Body of pancreas (tissue), 4 donors: ENCODE data around the gene CELSR1.

Experiments
- CTCF ChIP-seq, 7 experiments: fragments of 450-650 bp in 4 of 7; fragments of 200-600 bp in 3 of 7; sonication (generic) in 3 of 7; IDR thresholded peaks; one replicate each; pipeline ENCODE4 v1.5.1; 2016 to 2019; ENCODE audit warnings: antibody characterized with exemption in 7 of 7
- POLR2A ChIP-seq, 3 donors: fragments of 450-650 bp; IDR thresholded peaks; one replicate each; pipeline ENCODE4 v1.6.1; 2016; ENCODE audit warnings: antibody characterized with exemption in 3 of 3, mild to moderate bottlenecking in 2 of 3

DNA sequence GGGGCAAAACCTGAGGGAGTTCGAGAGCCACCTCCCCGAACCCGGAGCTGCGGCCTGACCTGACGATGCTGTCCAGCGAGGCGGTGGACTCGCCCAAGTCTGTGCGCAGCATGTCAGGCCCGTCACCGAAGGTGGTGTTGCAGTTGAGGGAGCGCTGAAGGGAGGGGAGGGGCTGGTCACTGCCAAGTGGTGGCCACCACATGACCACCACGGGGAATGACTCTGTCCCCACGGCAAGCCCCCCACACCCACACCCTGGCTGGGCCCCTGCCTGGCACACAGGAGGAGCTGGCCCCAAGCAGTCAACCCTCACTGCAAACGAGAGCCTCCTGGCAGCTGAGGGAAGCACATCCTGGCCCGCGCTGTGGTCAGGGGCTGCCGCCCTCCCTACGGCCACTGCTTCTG, 171.1 kb downstream of the CELSR1 start:
- no peak for TF ChIP-seq CTCF (IDR thresholded peaks at IDR 0.05)
- no peak for TF ChIP-seq POLR2A (IDR thresholded peaks at IDR 0.05)
